GM23338 (cell line): Measurements from ENCODE around the gene NPR2. TPM values are rescaled to one million over a fixed set of nuclear protein-coding genes. Genes with fewer than 3 reads are reported as not detected.

Experiments used
- ATAC-seq: fragments of 200-7000 bp; cut with Tn5 transposase; 3 replicates; pipeline ENCODE4 v1.9.1; 2020
- DNase-seq: peaks from one replicate; pipeline ENCODE4 v3.0.0-alpha.2; 2015; ENCODE audit warnings: low spot score
- H2AFZ ChIP-seq: fragments of 200-600 bp; sonication (generic); 2 replicates; pipeline ENCODE4 v1.8.0; 2016; ENCODE audit warnings: antibody characterized with exemption, mild to moderate bottlenecking, moderate library complexity
- H3F3A ChIP-seq: fragments of 200-600 bp; sonication (generic); replicated peaks from 2 replicates; pipeline ENCODE4 v1.8.0; 2017; ENCODE audit warnings: antibody characterized with exemption, mixed run types, low read depth
- H3K27ac ChIP-seq: fragments of 200-600 bp; sonication (generic); 2 replicates; pipeline ENCODE4 v1.6.1; 2016; ENCODE audit warnings: low read depth
- H3K27me3 ChIP-seq: fragments of 200-600 bp; sonication (generic); 2 replicates; pipeline ENCODE4 v1.8.0; 2016; ENCODE audit warnings: mild to moderate bottlenecking, mixed run types, moderate library complexity; ENCODE audit not compliant: insufficient read depth
- H3K36me3 ChIP-seq: fragments of 200-600 bp; sonication (generic); 2 replicates; pipeline ENCODE4 v1.8.0; 2016; ENCODE audit warnings: mild to moderate bottlenecking; ENCODE audit not compliant: insufficient read depth
- H3K4me1 ChIP-seq: fragments of 200-600 bp; sonication (generic); 2 replicates; pipeline ENCODE4 v1.8.0; 2016; ENCODE audit warnings: mild to moderate bottlenecking, moderate library complexity; ENCODE audit not compliant: insufficient read depth
- H3K4me2 ChIP-seq: fragments of 200-600 bp; sonication (generic); 2 replicates; pipeline ENCODE4 v1.7.1; 2017; ENCODE audit warnings: mixed run types
- H3K4me3 ChIP-seq: fragments of 200-600 bp; sonication (generic); 2 replicates; pipeline ENCODE4 v1.6.1; 2016; ENCODE audit warnings: mixed run types
- H3K79me2 ChIP-seq: fragments of 200-600 bp; sonication (generic); replicated peaks from 2 replicates; pipeline ENCODE4 v1.8.0; 2017; ENCODE audit warnings: mild to moderate bottlenecking; ENCODE audit not compliant: insufficient read depth
- H3K9me2 ChIP-seq: fragments of 200-600 bp; sonication (generic); 2 replicates; pipeline ENCODE4 v1.8.0; 2017; ENCODE audit not compliant: insufficient read depth
- H4K20me1 ChIP-seq: fragments of 200-600 bp; sonication (generic); replicated peaks from 2 replicates; pipeline ENCODE4 v1.8.0; 2017; ENCODE audit warnings: mild to moderate bottlenecking; ENCODE audit not compliant: insufficient read depth
- H3K27ac Mint-ChIP-seq: 2 replicates; pipeline ENCODE4 v1.8.0; 2020; ENCODE audit warnings: inconsistent platforms, mild to moderate bottlenecking, moderate library complexity, mixed read lengths
- H3K27me3 Mint-ChIP-seq: 3 replicates; pipeline ENCODE4 v1.8.0; 2022; ENCODE audit warnings: low read depth, mild to moderate bottlenecking, moderate library complexity, mixed read lengths, inconsistent platforms; ENCODE audit not compliant: insufficient read depth, poor library complexity
- H3K36me3 Mint-ChIP-seq: 3 replicates; pipeline ENCODE4 v1.8.0; 2021; ENCODE audit warnings: low read depth, mild to moderate bottlenecking, inconsistent platforms, moderate library complexity, mixed read lengths
- H3K4me1 Mint-ChIP-seq: 3 replicates; pipeline ENCODE4 v1.8.0; 2020; ENCODE audit warnings: mild to moderate bottlenecking, inconsistent platforms, mixed read lengths
- H3K4me3 Mint-ChIP-seq: 3 replicates; pipeline ENCODE4 v1.8.0; 2021; ENCODE audit warnings: moderate library complexity, mild to moderate bottlenecking, inconsistent platforms, mixed read lengths
- H3K9me3 Mint-ChIP-seq: 3 replicates; pipeline ENCODE4 v1.8.0; 2020; ENCODE audit warnings: moderate library complexity, mild to moderate bottlenecking, inconsistent platforms, mixed read lengths
- CREB1 ChIP-seq: fragments of 250-450 bp; sonication (Bioruptor Pico); IDR thresholded peaks from 2 replicates; pipeline ENCODE4 v1.5.0; 2020; ENCODE audit warnings: low read depth, mild to moderate bottlenecking, moderate library complexity
- EZH2 ChIP-seq: fragments of 200-600 bp; sonication (generic); IDR thresholded peaks from one replicate; pipeline ENCODE4 v1.8.0; 2017; ENCODE audit warnings: antibody characterized with exemption, mild to moderate bottlenecking, low read depth; ENCODE audit not compliant: unreplicated experiment
- JUNB ChIP-seq: IDR thresholded peaks from one replicate; pipeline ENCODE4 v1.6.1; 2016; ENCODE audit warnings: antibody characterized with exemption; ENCODE audit not compliant: unreplicated experiment
- POLR2AphosphoS5 ChIP-seq: IDR thresholded peaks from 2 replicates; pipeline ENCODE4 v1.6.1; 2016; ENCODE audit warnings: antibody characterized with exemption, low read depth
- REST ChIP-seq: IDR thresholded peaks from one replicate; pipeline ENCODE4 v1.6.1; 2018; ENCODE audit warnings: antibody characterized with exemption; ENCODE audit not compliant: unreplicated experiment
- STAT1 ChIP-seq: IDR thresholded peaks from one replicate; pipeline ENCODE4 v1.6.1; 2016; ENCODE audit warnings: antibody characterized with exemption; ENCODE audit not compliant: unreplicated experiment
- ZNF114 ChIP-seq: fragments of 250-450 bp; sonication (Bioruptor Pico); IDR thresholded peaks from 2 replicates; pipeline ENCODE4 v1.5.0; 2020; ENCODE audit warnings: mild to moderate bottlenecking, moderate library complexity
- polyA plus RNA-seq: library from polyadenylated mRNA; unstranded; fragments of >200 nt; fragmentation: Nextera tagmentation; extraction: Ambion mirVana; gene quantifications from 2 replicates; pipeline ENCODE4 v1.2.1, GENCODE V29; 2016
- total RNA-seq: library from RNA; depleted of rRNA; stranded (reverse); fragments of >200 nt; shearing (Covaris generic); gene quantifications from 2 replicates; pipeline ENCODE4 v1.2.3, GENCODE V29; 2014

NPR2 gene
- total and polyA plus RNA-seq, 2 experiments from 2014 or later, result 9.0 to 14.4 TPM

- Mint-ChIP-seq H3K4me1 (peaks cover 25% of the 10 kb centered on the region), H3K9me3 (no peaks in the 10 kb centered on the region; the same call in 2 of the 3 replicates), H3K27ac (peak within 1 kb of the TSS; percentile 87), H3K36me3 (no peaks in the 10 kb centered on the region), H3K27me3 (peaks cover 11% of the 10 kb centered on the region), H3K4me3 (peak within 1 kb of the TSS; percentile 85)
- no peaks in the 10 kb centered on the region for H3K79me2 ChIP-seq
- peak within 1 kb of the TSS; percentile 99 for H3K4me2 ChIP-seq
- no peaks in the 10 kb centered on the region for H4K20me1 ChIP-seq
- peak within 1 kb of the TSS; percentile 95 for H3K27ac ChIP-seq
- H3K4me3 ChIP-seq, result peak within 1 kb of the TSS; percentile 88
- no peaks in the 10 kb centered on the region for H3K9me2 ChIP-seq
- H3F3A ChIP-seq, result 0 out of 2 replicates have a peak, but pooled peaks cover 6% of the 10 kb centered on the region
- H2AFZ ChIP-seq, result peak within 1 kb of the TSS; percentile 100
- H3K36me3 ChIP-seq, result no peaks in the 10 kb centered on the region
- DNase-seq (peak; percentile 93), ATAC-seq (peak; percentile 58)
- peaks cover 15% of the 10 kb centered on the region for H3K4me1 ChIP-seq
- no peaks in the 10 kb centered on the region for H3K27me3 ChIP-seq
- no peak for TF ChIP-seq JUNB
- TF ChIP-seq EZH2, result no peak
- TF ChIP-seq ZNF114 (CRISPR knock-in tag), result no peak
- no peak for TF ChIP-seq REST
- no peak for TF ChIP-seq STAT1
Measured at GRCh38 chr9:35828716-35829083, 37.3 kb downstream of the NPR2 start, which contains the start of gene FAM221B. Gene FAM221B, minus strand, starts transcription at chr9:35828732. Its CDS starts 2,571 bp downstream, at chr9:35826161.

- H3K9me3 Mint-ChIP-seq, result no peaks in the 10 kb centered on the region; the same call in 2 of the 3 replicates
- H3K36me3 Mint-ChIP-seq, result no peaks in the 10 kb centered on the region
- peak within 1 kb of the TSS; percentile 87 for H3K27ac Mint-ChIP-seq
- H2AFZ ChIP-seq, result peak within 1 kb of the TSS; percentile 100
- no peaks in the 10 kb centered on the region for H3K27me3 ChIP-seq
- H3K4me3 Mint-ChIP-seq, result peak within 1 kb of the TSS; percentile 85
- no peaks in the 10 kb centered on the region for H3K36me3 ChIP-seq
- H3K4me1 ChIP-seq, result peaks cover 9% of the 10 kb centered on the region; the same call in 1 of the 2 replicates
- no peaks in the 10 kb centered on the region for H3K9me2 ChIP-seq
- H3K27me3 Mint-ChIP-seq, result peaks cover 11% of the 10 kb centered on the region
- peaks cover 27% of the 10 kb centered on the region for H3K4me1 Mint-ChIP-seq
- ATAC-seq, result peak; percentile 90
- peak within 1 kb of the TSS; percentile 88 for H3K4me3 ChIP-seq
- no peaks in the 10 kb centered on the region for H4K20me1 ChIP-seq
- TF ChIP-seq CREB1 (CRISPR knock-in tag), result peak; percentile 86
- TF ChIP-seq POLR2AphosphoS5, result no peak
- no peak for TF ChIP-seq STAT1
- H3K4me2 ChIP-seq, result peak within 1 kb of the TSS; percentile 99
- DNase-seq, result peak; percentile 100
- 0 out of 2 replicates have a peak, but pooled peaks cover 6% of the 10 kb centered on the region for H3F3A ChIP-seq
- H3K27ac ChIP-seq, result peak within 1 kb of the TSS; percentile 95
- H3K79me2 ChIP-seq, result no peaks in the 10 kb centered on the region
Measured at GRCh38 chr9:35829084-35829763, 37.8 kb downstream of the NPR2 start, which contains the start of gene TMEM8B. Gene TMEM8B, plus strand, starts transcription at chr9:35829228. Its CDS starts 220 bp downstream, at chr9:35829448.
